K562 (cell line): ENCODE measurements around the gene TMEM50B. TPM values are rescaled to one million over a fixed set of nuclear protein-coding genes. Genes with fewer than 3 reads are reported as not detected.

Source experiments
- AFF4 ChIP-seq: sonication (generic); formaldehyde crosslinking; IDR thresholded peaks from 2 replicates; pipeline ENCODE4 v1.8.0; 2023; ENCODE audit warnings: mild to moderate bottlenecking, missing genetic modification reagents
- ARNT ChIP-seq, 2 experiments: fragments of 450-650 bp; IDR thresholded peaks; 2 replicates each; pipeline ENCODE4 v1.6.1; 2016; ENCODE audit warnings: mild to moderate bottlenecking in 1 of 2
- BHLHE40 ChIP-seq: IDR thresholded peaks from 2 replicates; pipeline ENCODE4 v1.6.1; 2011; ENCODE audit warnings: low read length, improper control_type of control experiment
- CBX3 ChIP-seq, 2 experiments: IDR thresholded peaks; 1 replicate in 1 of 2; 2 replicates in 1 of 2; pipeline ENCODE4 v1.6.1; 2012; ENCODE audit warnings: inconsistent platforms in 2 of 2, low read length in 2 of 2, borderline replicate concordance in 1 of 2, control low read depth in 1 of 2
- ELF2 ChIP-seq: fragments of 250-450 bp; sonication (Bioruptor Pico); IDR thresholded peaks from 2 replicates; pipeline ENCODE4 v1.5.0; 2021; ENCODE audit warnings: mild to moderate bottlenecking
- ESRRB ChIP-seq: fragments of 250-450 bp; sonication (Bioruptor Pico); IDR thresholded peaks from 2 replicates; pipeline ENCODE4 v1.5.0; 2020; ENCODE audit warnings: mild to moderate bottlenecking, moderate library complexity, borderline replicate concordance
- FOXJ2 ChIP-seq: fragments of 200-800 bp; sonication (Bioruptor generic); IDR thresholded peaks from 2 replicates; pipeline ENCODE4 v1.6.1; 2016; ENCODE audit warnings: missing genetic modification characterization, missing compliant biosample characterization
- GATAD2A ChIP-seq: fragments of 450-650 bp; IDR thresholded peaks from 2 replicates; pipeline ENCODE4 v1.6.1; 2017
- HDAC1 ChIP-seq, 2 experiments: fragments of 450-650 bp; IDR thresholded peaks; 2 replicates each; pipeline ENCODE4 v1.6.1; 2016 to 2017; ENCODE audit warnings: inconsistent platforms in 1 of 2, mild to moderate bottlenecking in 1 of 2, moderate library complexity in 1 of 2
- KDM2B ChIP-seq: fragments of 250-450 bp; sonication (Bioruptor Pico); IDR thresholded peaks from 2 replicates; pipeline ENCODE4 v1.8.0; 2021; ENCODE audit warnings: mild to moderate bottlenecking, moderate library complexity
- MCM2 ChIP-seq: fragments of 450-650 bp; IDR thresholded peaks from 2 replicates; pipeline ENCODE4 v1.6.1; 2017; ENCODE audit warnings: low read depth, mild to moderate bottlenecking
- NBN ChIP-seq: fragments of 450-650 bp; IDR thresholded peaks from 2 replicates; pipeline ENCODE4 v1.6.1; 2016; ENCODE audit warnings: low read depth, mild to moderate bottlenecking
- NFE2 ChIP-seq: IDR thresholded peaks from 2 replicates; pipeline ENCODE4 v1.6.1; 2014; ENCODE audit warnings: antibody characterized with exemption, low read depth
- NR2C2 ChIP-seq, 2 experiments: fragments of 200-800 bp in 1 of 2; sonication (Bioruptor generic) in 1 of 2; sonication (generic) in 1 of 2; formaldehyde crosslinking in 1 of 2; IDR thresholded peaks; 2 replicates each; pipeline versions ENCODE4 v1.6.1 to v1.8.0; 2016 to 2022; ENCODE audit warnings: mild to moderate bottlenecking in 1 of 2, missing compliant biosample characterization in 1 of 2, missing genetic modification characterization in 1 of 2, missing genetic modification reagents in 1 of 2
- SAP30 ChIP-seq: fragments of 200-600 bp; sonication (generic); IDR thresholded peaks from 2 replicates; pipeline ENCODE4 v1.6.1; 2012; ENCODE audit warnings: borderline replicate concordance, low read depth, mild to moderate bottlenecking, moderate library complexity, low read length, control low read depth, inconsistent platforms; ENCODE audit not compliant: insufficient read depth, poor library complexity, severe bottlenecking
- TEAD1 ChIP-seq, 2 experiments: fragments of 450-650 bp in 1 of 2; sonication (generic) in 1 of 2; formaldehyde crosslinking; IDR thresholded peaks; 2 replicates each; pipeline versions ENCODE4 v1.4.0 to v1.8.0; 2020 to 2022; ENCODE audit warnings: mild to moderate bottlenecking in 2 of 2, missing genetic modification reagents in 1 of 2
- THAP7 ChIP-seq: fragments of 250-450 bp; sonication (Bioruptor Pico); IDR thresholded peaks from 2 replicates; pipeline ENCODE4 v1.5.0; 2021
- ZFX ChIP-seq: sonication (generic); formaldehyde crosslinking; IDR thresholded peaks from 2 replicates; pipeline ENCODE4 v1.8.0; 2022; ENCODE audit warnings: mild to moderate bottlenecking, missing genetic modification reagents, moderate library complexity
- ZNF408 ChIP-seq: fragments of 250-450 bp; sonication (Bioruptor Pico); IDR thresholded peaks from 2 replicates; pipeline ENCODE4 v1.4.0; 2020; ENCODE audit warnings: low read depth, mild to moderate bottlenecking, moderate library complexity
- ZNF740 ChIP-seq, 3 experiments: fragments of 200-800 bp in 1 of 3; sonication (Bioruptor generic) in 1 of 3; sonication (generic) in 1 of 3; formaldehyde crosslinking in 1 of 3; IDR thresholded peaks; 2 replicates each; pipeline versions ENCODE4 v1.6.1 to v1.8.0; 2016 to 2022; ENCODE audit warnings: mild to moderate bottlenecking in 2 of 3, missing compliant biosample characterization in 2 of 3, missing genetic modification characterization in 2 of 3, missing genetic modification reagents in 1 of 3
- polyA plus RNA-seq, 8 experiments: library from polyadenylated mRNA; depleted of rRNA in 4 of 8; stranded (reverse) in 5 of 8; unstranded in 3 of 8; fragments of >200 nt; fragmentation: Nextera tagmentation in 2 of 8; fragmentation: Illumina TruSeq in 1 of 8; extraction: Ambion mirVana in 2 of 8; extraction: Trizol in 1 of 8; gene quantifications; 2 replicates each; pipeline versions ENCODE4 v1.2.1 to v1.2.3, GENCODE V29; 2011 to 2014; ENCODE audit warnings: inconsistent platforms in 1 of 8, missing spikeins in 1 of 8
- total RNA-seq, 7 experiments: library from RNA; depleted of rRNA in 6 of 7; stranded (reverse); fragments of >200 nt in 6 of 7; fragmentation: Illumina TruSeq in 2 of 7; extraction: Trizol in 2 of 7; gene quantifications; 2 replicates each; pipeline versions ENCODE4 v1.2.1 to v1.2.3, GENCODE V29; 2011 to 2021; ENCODE audit warnings: low replicate concordance in 1 of 7

Gene TMEM50B
- total and polyA plus RNA-seq, 9 of the 15 experiments (the other 6 are each of a cell fraction or from before 2014, with no cell fraction given) = 20.5 to 64.6 (median 28.9) TPM

GRCh38 chr21:33478935-33479678 lies 667 bp downstream of the TMEM50B start (continued):
- peak; percentile 53; the same call in 1 of the 2 replicates for TF ChIP-seq KDM2B (CRISPR knock-in tag)
- TF ChIP-seq ARNT (IDR thresholded peaks at IDR 0.05) = no peak
- TF ChIP-seq NR2C2 (CRISPR knock-in tag; IDR thresholded peaks at IDR 0.05) = no peak
- 0 out of 2 replicates have a peak, but pooled peaks have one; percentile 18 for TF ChIP-seq NR2C2 (tag; IDR thresholded peaks at IDR 0.05)
- TF ChIP-seq FOXJ2 = peak; percentile 56; the same call in 1 of the 2 replicates
- no peak for TF ChIP-seq ZNF408 (CRISPR knock-in tag)
- TF ChIP-seq BHLHE40 = peak; percentile 25; the same call in 1 of the 2 replicates
- TF ChIP-seq HDAC1 (IDR thresholded peaks at IDR 0.05) = peak in 1 of 2 experiments; percentile 70; a peak in 1 of 4 replicates
- TF ChIP-seq GATAD2A = peak; percentile 55; the same call in 1 of the 2 replicates
- peak in 1 of 2 experiments; percentile 60; a peak in 1 of 4 replicates for TF ChIP-seq TEAD1 (CRISPR knock-in tag; IDR thresholded peaks at IDR 0.05)
- peak; percentile 71 for TF ChIP-seq SAP30
- no peak for TF ChIP-seq MCM2
- peak; percentile 42; the same call in 1 of the 2 replicates for TF ChIP-seq NBN
- 0 out of 2 replicates have a peak, but pooled peaks have one; percentile 64 for TF ChIP-seq THAP7 (CRISPR knock-in tag)
- TF ChIP-seq CBX3 (IDR thresholded peaks at IDR 0.05; ENCODE audit: borderline replicate concordance in 1 of 2, low read length in 2 of 2) = 0 out of 3 replicates have a peak, but pooled peaks of 1 of the 2 experiments have one; percentile 40
- TF ChIP-seq ZFX = no peak
- no peak for TF ChIP-seq ESRRB (CRISPR knock-in tag)
- peak; percentile 75; the same call in 1 of the 2 replicates for TF ChIP-seq ZNF740 (CRISPR knock-in tag; IDR thresholded peaks at IDR 0.05)
- TF ChIP-seq ZNF740 (tag; IDR thresholded peaks at IDR 0.05) = 0 out of 4 replicates have a peak, but pooled peaks of 1 of the 2 experiments have one; percentile 24
- 0 out of 2 replicates have a peak, but pooled peaks have one; percentile 4 for TF ChIP-seq AFF4 (CRISPR knock-in tag)
- TF ChIP-seq NFE2 = no peak
- TF ChIP-seq ELF2 (CRISPR knock-in tag) = 0 out of 2 replicates have a peak, but pooled peaks have one; percentile 48
